ENCODE data around the gene TXK.
"Not testable (repeated sequence)": the region's sequence is repeated elsewhere in the genome, so short reads cannot be mapped to it uniquely, and the experiment has no call there.

The TXK gene

GRCh38 chr4:48134081-48134480, at the start of gene TXK:
Gene TXK (minus strand): TSS chr4:48134250. CDS start chr4:48134170, 80 bp downstream.
- no peak for DNase-seq (ENCODE audit: low read depth in 2 of 2)

- DNase-seq (ENCODE audit: low read depth in 2 of 2), result no peak
Measured at GRCh38 chr4:48180234-48180633, 46.2 kb upstream of the TXK start.

GRCh38 chr4:48178931-48179330, 44.9 kb upstream of the TXK start:
- DNase-seq (ENCODE audit: low read depth in 2 of 2), result no peak

- DNase-seq (ENCODE audit: low read depth in 2 of 2), result no peak
Measured at GRCh38 chr4:48175806-48176205, 41.8 kb upstream of the TXK start.

GRCh38 chr4:48175328-48175727, 41.3 kb upstream of the TXK start:
- no peak for DNase-seq (ENCODE audit: low read depth in 2 of 2)

- DNase-seq (ENCODE audit: low read depth in 2 of 2), result no peak
Measured at GRCh38 chr4:48173056-48173991, 39.3 kb upstream of the TXK start.

GRCh38 chr4:48172651-48173050, 38.6 kb upstream of the TXK start:
- no peak for DNase-seq (ENCODE audit: low read depth in 2 of 2)

GRCh38 chr4:48169636-48170035, 35.6 kb upstream of the TXK start:
- DNase-seq (ENCODE audit: low read depth in 2 of 2), result no peak

GRCh38 chr4:48167538-48168263, 33.7 kb upstream of the TXK start:
- DNase-seq (ENCODE audit: low read depth in 2 of 2), result no peak

- not testable (repeated sequence) for DNase-seq (ENCODE audit: low read depth in 2 of 2)
Measured at GRCh38 chr4:48164561-48164960, 30.5 kb upstream of the TXK start.

- no peak for DNase-seq (ENCODE audit: low read depth in 2 of 2)
Measured at GRCh38 chr4:48163746-48164145, 29.7 kb upstream of the TXK start.

- no peak for DNase-seq (ENCODE audit: low read depth in 2 of 2)
Measured at GRCh38 chr4:48162162-48162561, 28.1 kb upstream of the TXK start.

GRCh38 chr4:48157271-48157670, 23.2 kb upstream of the TXK start:
- no peak for DNase-seq (ENCODE audit: low read depth in 2 of 2)

GRCh38 chr4:48156423-48156822, 22.4 kb upstream of the TXK start:
- DNase-seq (ENCODE audit: low read depth in 2 of 2), result no peak

- DNase-seq (ENCODE audit: low read depth in 2 of 2), result no peak
Measured at GRCh38 chr4:48153791-48154550, 19.9 kb upstream of the TXK start.

GRCh38 chr4:48152259-48152658, 18.2 kb upstream of the TXK start:
- no peak for DNase-seq (ENCODE audit: low read depth in 2 of 2)

GRCh38 chr4:48149827-48150370, 15.8 kb upstream of the TXK start:
- no peak for DNase-seq (ENCODE audit: low read depth in 2 of 2)

- no peak for DNase-seq (ENCODE audit: low read depth in 2 of 2)
Measured at GRCh38 chr4:48147621-48148020, 13.6 kb upstream of the TXK start.

GRCh38 chr4:48141048-48141447, 7.0 kb upstream of the TXK start:
- DNase-seq (ENCODE audit: low read depth in 2 of 2), result no peak

GRCh38 chr4:48139691-48140090, 5.6 kb upstream of the TXK start:
- DNase-seq (ENCODE audit: low read depth in 2 of 2), result no peak

- no peak for DNase-seq (ENCODE audit: low read depth in 2 of 2)
Measured at GRCh38 chr4:48138936-48139335, 4.9 kb upstream of the TXK start.

GRCh38 chr4:48138511-48138910, 4.5 kb upstream of the TXK start:
- DNase-seq (ENCODE audit: low read depth in 2 of 2), result no peak
